Memory B cell (primary cell): ENCODE measurements around the gene ATP1A4.
"Not testable (repeated sequence)": the region's sequence is repeated elsewhere in the genome, so short reads cannot be mapped to it uniquely, and the experiment has no call there.

ENCODE experiments used
- ATAC-seq: fragments of 150-1000 bp; cut with Tn5 transposase; 2 replicates; pipeline ENCODE4 v1.10.0; 2021; ENCODE audit warnings: low read depth, mild to moderate bottlenecking, moderate library complexity
- DNase-seq, 2 donors: peaks; one replicate each; pipeline ENCODE4 v3.0.0; 2022; ENCODE audit warnings: low spot score in 2 of 2
- H3K27ac Mint-ChIP-seq: one replicate; pipeline ENCODE4 v1.8.0; 2022; ENCODE audit warnings: mild to moderate bottlenecking, moderate library complexity, mixed read lengths
- H3K27me3 Mint-ChIP-seq: one replicate; pipeline ENCODE4 v1.8.0; 2022; ENCODE audit warnings: mixed read lengths
- H3K36me3 Mint-ChIP-seq: one replicate; pipeline ENCODE4 v1.8.0; 2022; ENCODE audit warnings: mild to moderate bottlenecking, mixed read lengths
- H3K4me1 Mint-ChIP-seq: one replicate; pipeline ENCODE4 v1.8.0; 2022; ENCODE audit warnings: mixed read lengths
- H3K4me3 Mint-ChIP-seq: one replicate; pipeline ENCODE4 v1.8.0; 2022; ENCODE audit warnings: mild to moderate bottlenecking, moderate library complexity, mixed read lengths
- H3K9me3 Mint-ChIP-seq: one replicate; pipeline ENCODE4 v1.8.0; 2022; ENCODE audit warnings: mixed read lengths

Gene ATP1A4

DNA sequence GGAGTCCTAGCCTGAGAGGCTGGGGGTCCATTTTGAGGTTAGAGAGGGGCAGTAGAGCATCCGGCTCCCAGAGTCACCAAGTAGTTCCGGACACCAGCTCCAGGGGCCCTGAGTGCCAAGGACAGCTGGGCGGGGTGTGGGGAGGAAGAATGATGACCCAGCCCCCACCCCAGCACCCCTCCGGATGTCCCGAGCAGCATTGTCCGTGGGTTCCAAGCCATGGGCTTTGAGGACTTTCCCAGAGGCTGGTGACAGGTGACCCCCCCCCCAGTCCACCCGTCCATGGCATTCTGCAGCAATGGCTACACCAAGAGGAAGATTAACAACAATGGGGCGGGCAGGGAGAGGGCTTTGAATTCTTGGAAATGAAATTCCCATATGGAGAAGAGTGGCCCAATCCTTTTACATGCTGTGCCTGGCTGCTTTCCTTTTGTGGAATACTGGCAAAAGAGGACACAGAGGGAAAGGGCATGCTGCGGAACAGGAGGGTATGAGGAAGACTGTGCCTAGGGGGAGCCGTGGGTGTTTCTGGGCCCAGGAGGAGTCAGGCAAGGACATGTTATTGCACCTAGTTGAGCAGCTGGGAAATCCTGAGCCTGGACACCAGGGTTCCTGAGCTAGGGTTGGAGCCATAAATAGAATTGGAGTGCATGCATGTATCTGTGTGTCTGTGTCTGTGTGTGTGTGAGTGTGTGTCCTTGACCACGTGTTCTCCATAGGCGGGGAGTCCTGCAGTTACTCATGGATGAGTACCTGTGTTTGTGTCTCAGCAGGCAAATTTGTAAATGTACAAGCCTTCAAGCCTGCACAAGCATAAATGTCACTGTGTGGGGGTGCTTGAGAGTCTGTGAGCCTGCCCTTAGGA lies 34.9 kb upstream of the ATP1A4 start:
- H3K4me3 Mint-ChIP-seq = no peak overlapping the region
- no peak for DNase-seq
- no peaks in the 10 kb centered on the region for H3K4me1 Mint-ChIP-seq
- H3K36me3 Mint-ChIP-seq = no peaks in the 10 kb centered on the region
- no peak overlapping the region for H3K27ac Mint-ChIP-seq
- no peak for ATAC-seq
- no peaks in the 10 kb centered on the region for H3K9me3 Mint-ChIP-seq
- peaks cover 21% of the 10 kb centered on the region for H3K27me3 Mint-ChIP-seq

DNA sequence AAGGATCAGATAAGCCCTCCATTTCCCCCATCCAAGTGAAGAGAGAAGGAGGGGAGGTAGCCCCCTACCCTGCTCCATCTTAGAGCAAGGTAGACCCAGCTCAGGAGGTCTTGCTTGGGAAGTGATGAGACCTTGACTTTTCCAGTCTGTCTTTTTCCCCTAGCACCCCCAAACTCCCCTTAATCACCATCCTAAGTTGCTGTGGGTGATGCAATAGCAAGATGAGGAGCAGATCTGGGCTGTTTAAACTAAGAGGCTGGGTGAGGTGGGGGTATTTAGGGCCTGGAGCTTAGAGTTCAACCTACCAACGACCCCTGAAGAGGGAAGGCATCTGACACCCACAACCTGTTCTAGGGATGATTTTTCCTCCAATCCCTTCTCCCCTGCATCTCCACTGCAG lies 34.1 kb upstream of the ATP1A4 start:
- Mint-ChIP-seq H3K9me3 (no peaks in the 10 kb centered on the region), H3K27ac (no peak overlapping the region), H3K4me3 (no peak overlapping the region), H3K36me3 (no peaks in the 10 kb centered on the region), H3K27me3 (peaks cover 20% of the 10 kb centered on the region), H3K4me1 (no peaks in the 10 kb centered on the region)
- ATAC-seq (no peak), DNase-seq (no peak)

DNA sequence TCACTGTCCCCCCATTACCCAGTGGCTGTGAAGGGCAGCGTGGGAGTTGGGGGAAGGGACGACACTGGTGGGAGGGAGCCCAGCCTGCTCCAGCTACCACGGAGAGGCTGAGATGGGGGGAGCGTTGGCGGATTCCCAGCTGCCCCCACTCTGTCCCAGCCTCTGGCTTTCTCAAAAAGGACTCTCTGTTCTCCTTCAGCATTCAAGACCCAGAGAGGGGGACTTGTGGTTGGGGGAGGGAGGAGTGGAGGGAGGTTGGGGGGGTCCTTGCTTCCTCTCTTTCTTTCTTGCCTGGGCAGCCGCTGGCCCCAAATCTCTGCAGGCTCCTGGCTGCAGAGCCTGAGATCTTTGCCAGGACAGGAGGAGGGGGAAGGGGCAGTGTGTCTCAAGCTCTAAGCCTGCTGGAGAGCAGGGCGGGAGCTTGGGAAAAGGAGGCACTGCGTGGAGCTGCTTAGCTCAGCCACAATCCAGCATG lies 33.7 kb upstream of the ATP1A4 start:
- H3K4me3 Mint-ChIP-seq = no peak overlapping the region
- no peaks in the 10 kb centered on the region for H3K4me1 Mint-ChIP-seq
- no peak overlapping the region for H3K27ac Mint-ChIP-seq
- ATAC-seq (no peak), DNase-seq (no peak)
- no peaks in the 10 kb centered on the region for H3K9me3 Mint-ChIP-seq
- no peaks in the 10 kb centered on the region for H3K36me3 Mint-ChIP-seq
- H3K27me3 Mint-ChIP-seq = peaks cover 18% of the 10 kb centered on the region

DNA sequence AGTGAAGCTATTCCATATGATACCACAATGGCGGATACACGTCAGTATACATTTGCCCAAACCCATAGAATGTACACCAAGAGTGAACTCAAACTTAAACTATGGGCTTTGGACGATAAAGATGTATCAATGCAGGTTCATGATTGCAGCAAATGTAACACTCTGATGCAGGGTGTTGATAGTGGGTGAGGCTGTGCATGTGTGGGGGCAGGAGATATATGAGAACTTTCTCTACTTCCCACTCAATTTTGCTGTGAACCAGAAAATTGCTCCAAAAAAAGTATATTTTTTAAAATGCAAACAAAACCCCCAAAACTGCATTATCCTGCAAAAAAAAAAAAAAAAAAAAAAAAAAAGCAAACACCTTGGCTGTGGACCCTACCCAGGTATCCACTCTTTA lies 32.5 kb upstream of the ATP1A4 start:
- ATAC-seq = no peak
- Mint-ChIP-seq H3K9me3 (no peaks in the 10 kb centered on the region), H3K4me3 (no peak overlapping the region), H3K27ac (no peak overlapping the region), H3K4me1 (no peaks in the 10 kb centered on the region), H3K27me3 (peaks cover 15% of the 10 kb centered on the region), H3K36me3 (no peaks in the 10 kb centered on the region)
- DNase-seq = no peak

DNA sequence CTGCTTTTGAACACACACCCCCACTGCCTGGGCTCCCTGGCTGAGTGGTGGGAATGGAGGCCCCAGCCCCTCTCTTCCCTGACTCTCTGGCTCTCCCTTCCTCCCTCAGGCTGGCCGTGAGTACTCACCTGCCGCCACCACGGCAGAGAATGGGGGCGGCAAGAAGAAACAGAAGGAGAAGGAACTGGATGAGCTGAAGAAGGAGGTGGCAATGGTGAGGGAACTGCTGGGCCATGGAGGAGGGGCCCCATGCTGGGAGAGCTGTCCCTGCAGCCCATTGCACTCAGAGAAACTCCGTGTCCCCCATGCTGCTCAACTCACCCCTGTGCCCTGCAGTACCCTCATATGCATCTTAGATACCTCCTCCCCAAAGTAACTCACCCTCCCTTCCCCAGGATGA lies 30.6 kb upstream of the ATP1A4 start:
- H3K4me3 Mint-ChIP-seq = no peak overlapping the region
- DNase-seq = no peak
- H3K4me1 Mint-ChIP-seq = no peaks in the 10 kb centered on the region
- no peaks in the 10 kb centered on the region for H3K9me3 Mint-ChIP-seq
- no peaks in the 10 kb centered on the region for H3K36me3 Mint-ChIP-seq
- no peak for ATAC-seq
- no peak overlapping the region for H3K27ac Mint-ChIP-seq
- H3K27me3 Mint-ChIP-seq = peaks cover 12% of the 10 kb centered on the region

DNA sequence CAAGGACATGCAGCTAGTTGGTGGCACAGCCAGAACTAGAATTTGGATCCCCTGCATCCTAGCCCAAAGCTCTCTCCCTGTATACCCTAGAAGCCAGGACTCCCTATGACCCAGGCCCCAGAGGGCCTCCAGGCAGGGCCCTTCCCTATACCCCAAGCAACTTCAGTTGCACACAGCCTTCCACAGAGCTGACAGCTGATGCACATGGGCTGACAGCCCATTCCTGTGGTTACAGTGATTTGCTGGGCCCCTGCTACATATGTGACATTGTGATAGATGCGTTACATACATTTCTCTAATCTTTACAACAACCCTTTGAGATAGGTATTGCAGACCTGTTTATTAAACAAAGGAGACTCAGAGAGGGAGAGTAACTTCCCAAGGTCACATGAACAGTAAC lies 30.0 kb upstream of the ATP1A4 start:
- H3K27me3 Mint-ChIP-seq = peaks cover 9% of the 10 kb centered on the region
- H3K36me3 Mint-ChIP-seq = no peaks in the 10 kb centered on the region
- no peaks in the 10 kb centered on the region for H3K4me1 Mint-ChIP-seq
- H3K4me3 Mint-ChIP-seq = no peak overlapping the region
- ATAC-seq (no peak), DNase-seq (no peak)
- no peaks in the 10 kb centered on the region for H3K9me3 Mint-ChIP-seq
- no peak overlapping the region for H3K27ac Mint-ChIP-seq

DNA sequence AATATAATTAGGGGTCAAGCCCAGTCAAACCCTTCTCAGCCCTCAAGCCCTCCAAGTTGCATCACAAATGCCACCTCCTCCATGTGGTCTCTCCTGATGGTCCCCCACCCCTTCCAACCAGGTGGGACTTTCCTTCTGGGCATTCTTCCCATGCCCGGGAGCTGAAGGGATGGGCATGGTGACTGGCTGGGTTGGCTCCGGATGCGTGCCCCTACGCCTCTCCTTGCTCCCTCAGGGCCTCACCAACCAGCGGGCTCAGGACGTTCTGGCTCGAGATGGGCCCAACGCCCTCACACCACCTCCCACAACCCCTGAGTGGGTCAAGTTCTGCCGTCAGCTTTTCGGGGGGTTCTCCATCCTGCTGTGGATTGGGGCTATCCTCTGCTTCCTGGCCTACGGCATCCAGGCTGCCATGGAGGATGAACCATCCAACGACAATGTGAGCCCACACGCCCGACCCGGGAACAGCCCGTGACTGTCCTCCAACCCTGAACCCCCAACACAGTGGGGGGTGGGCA lies 28.4 kb upstream of the ATP1A4 start:
- H3K36me3 Mint-ChIP-seq = no peaks in the 10 kb centered on the region
- H3K4me3 Mint-ChIP-seq = no peak overlapping the region
- ATAC-seq (no peak), DNase-seq (no peak)
- H3K9me3 Mint-ChIP-seq = no peaks in the 10 kb centered on the region
- no peak overlapping the region for H3K27ac Mint-ChIP-seq
- no peaks in the 10 kb centered on the region for H3K4me1 Mint-ChIP-seq
- H3K27me3 Mint-ChIP-seq = peaks cover 3% of the 10 kb centered on the region

DNA sequence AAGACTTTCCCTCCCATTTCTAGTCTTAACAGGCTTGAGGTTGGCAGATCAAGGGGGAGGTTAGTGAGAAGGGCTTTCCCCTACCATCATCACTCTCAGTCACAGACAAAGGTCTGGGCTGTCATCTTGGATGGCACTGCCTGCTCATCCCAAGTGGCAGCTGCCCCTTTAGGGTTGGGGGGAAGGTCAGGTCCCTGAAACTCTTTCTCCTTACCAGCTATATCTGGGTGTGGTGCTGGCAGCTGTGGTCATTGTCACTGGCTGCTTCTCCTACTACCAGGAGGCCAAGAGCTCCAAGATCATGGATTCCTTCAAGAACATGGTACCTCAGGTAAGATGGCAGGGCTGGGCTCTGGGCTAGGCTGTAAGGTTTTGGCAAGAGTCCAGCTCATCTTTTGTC lies 27.7 kb upstream of the ATP1A4 start:
- DNase-seq (no peak), ATAC-seq (no peak)
- Mint-ChIP-seq H3K9me3 (no peaks in the 10 kb centered on the region), H3K4me1 (no peaks in the 10 kb centered on the region), H3K27me3 (peaks cover 5% of the 10 kb centered on the region), H3K4me3 (no peak overlapping the region), H3K27ac (no peak overlapping the region), H3K36me3 (no peaks in the 10 kb centered on the region)

DNA sequence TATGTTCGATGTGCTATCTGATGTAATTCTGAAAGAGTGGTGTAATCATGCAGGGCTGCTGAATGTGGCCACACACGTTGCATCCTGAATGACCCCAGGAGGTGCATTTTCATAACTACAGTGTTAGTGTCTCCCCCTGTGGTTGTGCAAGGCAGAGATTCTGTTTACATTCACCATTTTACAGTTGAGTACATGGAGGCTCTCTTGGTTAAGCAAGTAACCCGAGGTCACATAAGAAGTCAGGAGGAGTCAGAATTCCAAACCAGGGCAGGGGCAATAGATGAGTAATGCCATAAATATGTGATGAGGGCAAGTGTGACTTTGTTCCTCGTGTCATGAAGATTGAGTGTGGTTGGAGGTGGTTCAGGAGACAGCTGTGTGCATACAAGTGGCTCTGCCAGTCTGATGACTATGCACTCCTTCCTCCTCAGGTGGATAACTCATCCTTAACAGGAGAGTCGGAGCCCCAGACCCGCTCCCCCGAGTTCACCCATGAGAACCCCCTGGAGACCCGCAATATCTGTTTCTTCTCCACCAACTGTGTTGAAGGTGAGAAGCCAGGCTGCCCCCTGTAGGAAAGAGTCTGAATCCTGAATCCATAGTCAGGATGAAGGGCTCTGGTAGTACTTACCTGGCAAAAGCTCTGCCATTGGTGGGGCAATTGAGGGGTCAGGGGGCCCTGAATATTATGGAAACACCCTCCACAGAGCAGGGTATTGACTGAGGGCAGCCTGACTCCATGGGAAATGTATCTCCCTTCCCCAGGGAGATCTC lies 26.5 kb upstream of the ATP1A4 start:
- Mint-ChIP-seq H3K27me3 (peaks cover 8% of the 10 kb centered on the region), H3K4me1 (no peaks in the 10 kb centered on the region), H3K9me3 (no peaks in the 10 kb centered on the region), H3K4me3 (no peak overlapping the region), H3K27ac (no peak overlapping the region), H3K36me3 (no peaks in the 10 kb centered on the region)
- no peak for DNase-seq
- no peak for ATAC-seq

DNA sequence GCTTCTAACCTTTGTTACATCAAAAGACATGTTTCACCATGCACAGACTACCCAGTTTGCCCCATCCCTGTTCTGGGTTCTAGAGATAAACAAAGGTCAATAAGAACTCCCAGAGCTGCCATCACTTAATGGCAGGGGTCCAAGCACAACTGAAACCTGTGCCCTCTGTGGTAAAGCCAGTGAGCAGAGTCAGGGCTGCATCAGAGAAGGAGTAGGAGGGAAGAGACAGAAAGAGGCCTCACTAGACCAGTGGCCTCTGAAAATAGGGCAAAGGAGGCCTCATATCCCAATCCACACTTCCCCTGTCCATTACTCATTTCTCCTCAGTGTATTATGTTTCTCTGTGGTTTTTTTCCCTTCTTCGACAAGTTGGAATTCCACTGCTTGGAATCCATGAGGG lies 25.7 kb upstream of the ATP1A4 start:
- H3K4me1 Mint-ChIP-seq = no peaks in the 10 kb centered on the region
- H3K27ac Mint-ChIP-seq = no peak overlapping the region
- DNase-seq = no peak
- no peaks in the 10 kb centered on the region for H3K36me3 Mint-ChIP-seq
- H3K4me3 Mint-ChIP-seq = no peak overlapping the region
- peaks cover 8% of the 10 kb centered on the region for H3K27me3 Mint-ChIP-seq
- no peaks in the 10 kb centered on the region for H3K9me3 Mint-ChIP-seq
- no peak for ATAC-seq

DNA sequence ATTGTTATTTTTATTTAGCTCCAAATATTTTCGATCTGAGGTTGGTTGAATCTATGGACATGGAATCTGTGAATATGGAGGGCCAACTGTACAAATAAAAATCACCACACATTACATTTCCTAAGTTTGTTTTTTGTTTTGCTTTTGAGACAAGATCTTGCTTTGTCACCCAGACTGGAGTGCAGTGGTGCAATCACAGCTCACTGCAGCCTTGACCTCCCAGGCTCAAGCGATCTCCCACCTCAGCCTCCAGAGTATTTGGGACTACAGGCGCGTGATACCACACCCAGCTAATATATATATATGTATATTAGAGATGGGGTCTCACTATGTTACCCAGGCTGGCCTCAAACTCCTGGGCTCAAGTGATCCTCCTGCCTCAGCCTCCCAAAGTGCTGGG lies 25.1 kb upstream of the ATP1A4 start:
- H3K4me1 Mint-ChIP-seq, H3K4me3 Mint-ChIP-seq, H3K27ac Mint-ChIP-seq, H3K9me3 Mint-ChIP-seq, ATAC-seq, DNase-seq, H3K36me3 Mint-ChIP-seq: not testable (repeated sequence)
- peaks cover 10% of the 10 kb centered on the region for H3K27me3 Mint-ChIP-seq

DNA sequence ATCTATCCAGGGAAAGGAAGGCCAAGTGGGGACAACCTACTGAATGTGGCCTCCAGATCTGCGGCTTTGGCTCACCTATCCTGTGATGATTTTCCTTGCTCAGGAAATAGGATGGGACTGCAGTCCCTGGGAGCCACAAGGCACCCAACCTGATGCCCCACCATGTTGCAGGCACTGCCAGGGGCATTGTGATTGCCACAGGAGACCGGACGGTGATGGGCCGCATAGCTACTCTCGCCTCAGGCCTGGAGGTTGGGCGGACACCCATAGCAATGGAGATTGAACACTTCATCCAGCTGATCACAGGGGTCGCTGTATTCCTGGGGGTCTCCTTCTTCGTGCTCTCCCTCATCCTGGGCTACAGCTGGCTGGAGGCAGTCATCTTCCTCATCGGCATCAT lies 24.0 kb upstream of the ATP1A4 start:
- H3K27me3 Mint-ChIP-seq = peaks cover 16% of the 10 kb centered on the region
- H3K27ac Mint-ChIP-seq = no peak overlapping the region
- no peaks in the 10 kb centered on the region for H3K36me3 Mint-ChIP-seq
- no peak overlapping the region for H3K4me3 Mint-ChIP-seq
- H3K4me1 Mint-ChIP-seq = no peaks in the 10 kb centered on the region
- DNase-seq = no peak
- no peaks in the 10 kb centered on the region for H3K9me3 Mint-ChIP-seq
- ATAC-seq = no peak

DNA sequence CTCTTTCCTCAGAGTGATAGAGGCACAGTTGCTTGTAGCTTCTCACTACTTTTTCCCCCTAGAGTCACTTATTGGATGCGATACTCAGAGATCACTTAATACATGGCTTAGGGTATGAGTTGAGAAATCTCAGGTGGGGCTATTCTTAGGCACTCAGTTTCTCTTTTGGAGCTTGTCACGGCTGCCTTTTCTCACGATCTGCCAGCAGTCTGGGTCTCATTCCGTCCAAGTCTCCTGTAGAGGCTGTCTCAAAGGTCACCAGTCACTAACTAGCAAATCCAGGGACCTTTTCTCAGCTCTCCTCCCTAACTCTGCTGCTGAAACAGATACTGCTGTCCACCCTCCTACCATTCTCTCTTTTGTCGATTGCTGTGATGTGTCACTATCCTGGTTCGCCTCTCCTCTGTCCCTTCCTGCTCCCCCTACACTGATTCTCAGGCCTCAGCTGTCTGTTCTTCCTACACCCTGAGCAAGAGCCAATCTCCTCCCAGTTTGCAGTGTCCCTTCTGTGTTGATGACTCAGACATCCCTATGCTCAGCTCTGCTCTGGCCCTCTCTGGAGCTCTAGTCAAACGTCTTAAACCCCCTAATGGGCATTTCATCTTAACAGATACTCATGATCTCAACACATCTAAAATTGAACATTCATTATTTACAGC lies 23.4 kb upstream of the ATP1A4 start:
- H3K36me3 Mint-ChIP-seq = no peaks in the 10 kb centered on the region
- H3K9me3 Mint-ChIP-seq = no peaks in the 10 kb centered on the region
- H3K4me1 Mint-ChIP-seq = no peaks in the 10 kb centered on the region
- H3K27ac Mint-ChIP-seq = no peak overlapping the region
- peaks cover 19% of the 10 kb centered on the region for H3K27me3 Mint-ChIP-seq
- ATAC-seq (no peak), DNase-seq (no peak)
- H3K4me3 Mint-ChIP-seq = no peak overlapping the region

DNA sequence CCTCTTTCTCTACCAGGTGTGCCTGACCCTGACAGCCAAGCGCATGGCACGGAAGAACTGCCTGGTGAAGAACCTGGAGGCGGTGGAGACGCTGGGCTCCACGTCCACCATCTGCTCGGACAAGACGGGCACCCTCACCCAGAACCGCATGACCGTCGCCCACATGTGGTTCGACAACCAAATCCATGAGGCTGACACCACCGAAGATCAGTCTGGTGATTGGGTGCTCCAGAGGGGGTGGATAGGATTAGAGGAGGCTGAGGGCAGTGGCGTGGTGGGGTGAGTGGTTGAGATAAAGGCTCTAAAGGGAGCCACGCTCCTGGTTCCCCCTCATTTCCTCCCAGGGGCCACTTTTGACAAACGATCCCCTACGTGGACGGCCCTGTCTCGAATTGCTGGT lies 22.8 kb upstream of the ATP1A4 start:
- H3K27me3 Mint-ChIP-seq = peaks cover 19% of the 10 kb centered on the region
- DNase-seq (no peak), ATAC-seq (no peak)
- no peaks in the 10 kb centered on the region for H3K9me3 Mint-ChIP-seq
- no peaks in the 10 kb centered on the region for H3K36me3 Mint-ChIP-seq
- no peak overlapping the region for H3K4me3 Mint-ChIP-seq
- no peak overlapping the region for H3K27ac Mint-ChIP-seq
- H3K4me1 Mint-ChIP-seq = no peaks in the 10 kb centered on the region
